Cardiac fibroblast (primary cell): ENCODE data around the gene OBI1.

ENCODE experiments used
- DNase-seq, 2 donors: peaks; one replicate each; pipeline versions ENCODE4 v3.0.0 to v3.0.0-alpha.2; 2010; ENCODE audit warnings: low read depth in 2 of 2
- H3K4me3 ChIP-seq, 2 donors: replicated peaks in 1 of 2; 1 replicate in 1 of 2; 2 replicates in 1 of 2; pipeline ENCODE4 v1.5.1; 2011; ENCODE audit warnings: low read depth in 2 of 2, low read length in 2 of 2, mild to moderate bottlenecking in 2 of 2, moderate library complexity in 1 of 2
- TF ChIP-seq, protein P1 (sequence below): IDR thresholded peaks from one replicate; pipeline ENCODE4 v1.5.1; 2011; ENCODE audit warnings: low read depth, mild to moderate bottlenecking, low read length, inconsistent platforms

OBI1 gene

DNA sequence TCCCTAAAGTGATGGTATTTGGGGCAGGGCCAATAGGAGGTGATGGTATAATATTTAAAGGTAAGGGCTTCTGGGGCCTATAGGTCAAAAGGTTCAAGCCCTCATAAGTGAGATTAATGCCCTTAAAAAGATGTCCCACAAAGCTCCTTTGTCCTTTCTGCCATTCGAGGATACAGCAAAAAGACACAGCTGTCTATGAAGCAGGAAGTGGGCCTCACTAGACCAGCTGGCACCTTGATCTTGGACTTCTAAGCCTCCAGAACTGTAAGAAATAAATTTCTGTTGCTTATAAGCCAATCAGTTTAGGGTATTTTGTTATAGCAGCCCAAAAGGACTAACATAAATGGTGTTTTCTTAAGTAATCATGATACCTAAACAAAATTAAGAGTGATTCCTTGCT is 28.4 kb downstream of the OBI1 start:
- TF ChIP-seq, protein P1, sequence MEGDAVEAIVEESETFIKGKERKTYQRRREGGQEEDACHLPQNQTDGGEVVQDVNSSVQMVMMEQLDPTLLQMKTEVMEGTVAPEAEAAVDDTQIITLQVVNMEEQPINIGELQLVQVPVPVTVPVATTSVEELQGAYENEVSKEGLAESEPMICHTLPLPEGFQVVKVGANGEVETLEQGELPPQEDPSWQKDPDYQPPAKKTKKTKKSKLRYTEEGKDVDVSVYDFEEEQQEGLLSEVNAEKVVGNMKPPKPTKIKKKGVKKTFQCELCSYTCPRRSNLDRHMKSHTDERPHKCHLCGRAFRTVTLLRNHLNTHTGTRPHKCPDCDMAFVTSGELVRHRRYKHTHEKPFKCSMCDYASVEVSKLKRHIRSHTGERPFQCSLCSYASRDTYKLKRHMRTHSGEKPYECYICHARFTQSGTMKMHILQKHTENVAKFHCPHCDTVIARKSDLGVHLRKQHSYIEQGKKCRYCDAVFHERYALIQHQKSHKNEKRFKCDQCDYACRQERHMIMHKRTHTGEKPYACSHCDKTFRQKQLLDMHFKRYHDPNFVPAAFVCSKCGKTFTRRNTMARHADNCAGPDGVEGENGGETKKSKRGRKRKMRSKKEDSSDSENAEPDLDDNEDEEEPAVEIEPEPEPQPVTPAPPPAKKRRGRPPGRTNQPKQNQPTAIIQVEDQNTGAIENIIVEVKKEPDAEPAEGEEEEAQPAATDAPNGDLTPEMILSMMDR = no peak
- H3K4me3 ChIP-seq = no peak overlapping the region
- no peak for DNase-seq

DNA sequence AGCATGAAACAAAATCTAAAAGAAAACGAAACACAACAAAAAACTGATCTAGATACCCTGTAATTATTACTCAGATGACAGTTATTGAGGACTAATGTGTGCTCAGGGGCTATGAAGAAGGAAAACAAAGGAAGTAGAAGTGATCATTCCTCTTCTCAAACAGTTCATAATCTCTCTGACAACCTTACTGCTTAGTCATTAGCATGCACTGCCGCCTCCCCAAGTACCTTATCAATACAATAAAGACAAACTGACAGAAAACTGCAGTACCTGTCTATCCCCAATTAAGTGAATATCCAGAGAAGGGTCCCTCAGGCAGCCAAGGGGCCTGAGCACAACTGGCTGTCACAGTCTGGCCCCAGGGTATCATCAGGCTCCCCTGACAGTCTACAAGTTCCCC is 33.6 kb downstream of the OBI1 start:
- DNase-seq = no peak
- no peak overlapping the region for H3K4me3 ChIP-seq
- TF ChIP-seq, protein P1 = no peak

DNA sequence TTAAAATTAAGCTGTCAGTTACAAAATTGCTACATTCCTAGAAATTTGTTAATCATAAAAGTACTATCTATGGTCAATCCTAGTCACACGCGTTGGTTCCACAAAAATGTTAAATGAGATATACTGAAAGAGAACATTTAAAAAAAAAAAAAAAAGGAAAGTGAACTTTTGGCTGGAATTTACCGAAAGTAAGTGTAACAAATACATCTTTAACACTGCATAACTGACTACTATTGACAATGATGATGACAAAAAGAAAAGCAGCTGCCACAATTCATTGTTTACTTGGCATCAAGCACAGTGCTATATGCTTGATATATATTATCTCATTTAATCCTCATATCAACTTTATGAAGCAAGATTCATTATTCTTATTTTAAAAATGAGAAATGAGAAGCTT is 35.8 kb downstream of the OBI1 start:
- DNase-seq = no peak
- no peak overlapping the region for H3K4me3 ChIP-seq
- TF ChIP-seq, protein P1 = no peak

DNA sequence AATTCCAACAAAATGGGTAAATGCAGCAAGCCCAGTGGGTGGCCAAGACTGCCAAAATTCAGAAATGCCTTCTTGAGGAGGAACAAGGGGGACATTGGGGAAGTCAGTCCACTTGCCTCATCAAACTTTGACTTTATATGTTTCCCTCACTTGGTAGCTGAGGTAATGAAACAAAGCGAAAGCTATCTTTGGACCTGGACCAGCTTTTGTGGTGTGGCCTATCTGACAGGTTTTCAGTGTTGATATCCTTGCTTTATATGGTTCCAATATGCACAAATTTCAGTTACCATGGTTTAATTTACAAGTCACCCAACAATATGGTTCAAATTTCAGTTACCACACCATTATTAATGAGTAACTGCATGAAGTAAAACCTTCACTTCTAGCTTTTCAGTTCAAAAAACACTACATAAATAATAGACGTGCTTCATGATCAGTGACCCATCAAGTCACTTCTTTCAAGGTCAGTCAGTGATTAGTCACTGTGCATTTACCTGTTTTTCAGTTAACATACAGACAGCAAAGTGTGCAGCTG is 38.0 kb downstream of the OBI1 start:
- no peak overlapping the region for H3K4me3 ChIP-seq
- DNase-seq = no peak
- TF ChIP-seq, protein P1 = no peak

DNA sequence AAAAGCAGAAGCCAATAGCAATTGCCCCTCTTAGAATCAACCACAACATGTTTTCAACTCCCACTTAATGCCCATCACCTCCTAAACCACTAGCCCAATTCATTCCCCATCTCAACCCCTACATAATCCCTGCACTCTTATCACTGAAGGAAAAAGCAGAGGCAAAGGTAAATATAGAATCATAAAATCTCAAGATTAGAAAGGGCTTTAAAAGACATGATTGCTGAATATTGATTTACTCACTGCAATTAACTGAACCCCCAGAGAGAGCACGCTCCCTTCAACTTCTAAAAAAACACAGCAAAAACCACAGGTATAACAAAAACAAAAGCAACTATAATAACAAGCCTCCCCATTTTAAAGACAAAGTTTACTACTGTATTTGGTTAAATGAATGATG is 40.5 kb downstream of the OBI1 start:
- no peak overlapping the region for H3K4me3 ChIP-seq
- no peak for DNase-seq
- TF ChIP-seq, protein P1 = no peak

DNA sequence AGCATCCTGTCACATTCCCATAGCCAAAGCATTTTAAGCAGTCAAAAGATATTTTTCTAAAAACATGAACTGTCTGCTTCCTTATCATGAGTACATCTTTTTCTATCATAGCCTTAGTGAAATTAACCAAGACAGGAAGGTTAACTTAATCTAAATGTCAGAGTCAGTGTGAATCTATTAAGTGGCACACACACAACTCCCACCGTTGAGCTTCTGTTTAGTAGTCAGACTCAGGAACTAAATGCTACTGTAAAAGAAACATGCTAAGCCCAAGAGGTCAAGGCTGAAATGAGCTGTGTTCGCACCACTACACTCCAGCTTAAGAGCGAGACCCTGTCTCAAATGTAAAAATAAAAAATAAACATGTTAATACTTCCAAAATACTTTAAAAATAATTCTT is 47.9 kb downstream of the OBI1 start:
- DNase-seq = no peak
- TF ChIP-seq, protein P1 = no peak

DNA sequence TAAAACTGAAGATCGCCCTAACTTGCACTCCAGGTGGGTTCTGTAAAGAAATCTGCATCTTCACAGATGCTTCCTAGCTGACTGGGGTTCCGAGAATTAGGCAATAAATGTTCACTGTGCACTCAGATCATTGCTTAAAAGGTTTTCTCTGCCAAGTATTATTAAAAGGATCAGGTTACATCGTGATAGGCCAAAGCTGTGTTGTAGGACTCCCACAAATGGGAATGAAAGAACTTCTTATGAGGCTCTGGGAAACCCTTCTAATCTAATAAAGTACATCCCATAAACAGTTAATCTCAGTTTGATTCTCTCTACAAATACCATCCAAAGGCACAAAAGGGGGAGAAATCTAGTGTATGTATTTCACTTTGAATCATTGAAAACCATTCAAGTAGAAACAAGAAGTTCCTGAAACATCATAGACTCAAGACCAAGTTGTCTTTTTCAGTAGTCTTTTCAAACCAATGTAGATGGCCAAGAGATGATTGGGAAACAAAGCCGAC is 48.5 kb downstream of the OBI1 start:
- no peak overlapping the region for H3K4me3 ChIP-seq
- TF ChIP-seq, protein P1 = no peak
- DNase-seq = peak in 1 of 2 donors; percentile 27

More for the DNA sequence above, 47.9 kb downstream of the OBI1 start:
- H3K4me3 ChIP-seq = no peak overlapping the region
